ENCODE results near the gene GNA15. TPM values are rescaled to one million over a fixed set of nuclear protein-coding genes. Genes with fewer than 3 reads are reported as not detected.

The GNA15 gene
- total and polyA plus RNA-seq, 7 donors = 0.55 to 6.0 (median 4.6) TPM

DNA sequence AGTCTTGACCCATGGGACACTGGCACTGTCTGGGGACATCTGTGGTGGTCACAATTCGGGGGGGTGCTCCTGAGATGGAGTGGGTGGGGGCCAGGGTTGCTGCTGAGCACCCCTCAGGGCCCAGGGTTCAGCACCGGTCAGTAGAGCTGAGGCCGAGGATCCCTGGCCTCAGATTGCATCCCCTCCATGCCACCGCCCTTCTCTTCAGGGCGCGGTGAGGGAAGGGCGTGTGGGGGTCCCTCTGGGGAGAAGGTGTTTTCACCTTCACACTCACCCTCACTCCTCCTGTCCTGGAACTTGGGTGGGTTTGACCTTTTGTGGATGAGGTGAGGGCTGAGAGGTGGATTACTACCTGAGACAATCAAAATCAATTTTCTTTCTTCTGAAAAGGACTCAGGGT, 28.2 kb upstream of the GNA15 start:
- no peaks in the 10 kb centered on the region for H3K27me3 ChIP-seq
- peaks cover 0 to 19% (median 2%) of the 10 kb centered on the region in 4 donors for H3K36me3 ChIP-seq
- DNase-seq = no peak
- no peak for TF ChIP-seq POLR2A (IDR thresholded peaks at IDR 0.05)
- no peak for TF ChIP-seq POLR2AphosphoS5 (IDR thresholded peaks at IDR 0.05)
- no peak for TF ChIP-seq EP300 (IDR thresholded peaks at IDR 0.05)
- no peak for TF ChIP-seq CTCF (IDR thresholded peaks at IDR 0.05)
- H3K4me3 ChIP-seq = no peak overlapping the region
- peaks cover 0 to 33% (median 21%) of the 10 kb centered on the region in 4 donors for H3K4me1 ChIP-seq
- intact Hi-C loops (cut with DNase I) = no loop called here
- no peak overlapping the region for H3K27ac ChIP-seq
- 30 to 82% methylated on average over 7 of the region's 7 CpGs for WGBS, 2 donors
- H3K9me3 ChIP-seq = no peaks in the 10 kb centered on the region

DNA sequence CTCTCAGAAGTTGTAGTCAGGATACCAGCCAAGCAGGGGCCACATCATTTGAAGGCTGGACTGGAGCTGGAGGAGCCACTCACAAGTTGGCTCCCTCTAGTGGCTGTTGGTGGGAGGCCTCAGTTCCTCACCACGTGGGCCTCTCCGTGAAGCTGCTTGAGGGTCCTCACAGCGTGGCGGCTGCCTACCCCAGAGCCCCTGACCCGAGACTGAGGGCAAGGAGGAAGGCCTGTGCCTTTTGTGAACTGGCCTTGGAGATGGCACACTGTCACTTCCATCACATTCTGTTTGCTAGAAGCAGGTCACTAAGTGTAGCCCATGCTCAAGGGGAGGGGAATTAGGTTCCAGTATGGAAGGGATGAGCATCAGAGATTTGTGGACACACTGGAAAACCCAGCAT, 27.1 kb upstream of the GNA15 start:
- TF ChIP-seq EP300 (IDR thresholded peaks at IDR 0.05) (no peak), CTCF (IDR thresholded peaks at IDR 0.05) (peak; percentile 56 to 84 (median 65))

DNA sequence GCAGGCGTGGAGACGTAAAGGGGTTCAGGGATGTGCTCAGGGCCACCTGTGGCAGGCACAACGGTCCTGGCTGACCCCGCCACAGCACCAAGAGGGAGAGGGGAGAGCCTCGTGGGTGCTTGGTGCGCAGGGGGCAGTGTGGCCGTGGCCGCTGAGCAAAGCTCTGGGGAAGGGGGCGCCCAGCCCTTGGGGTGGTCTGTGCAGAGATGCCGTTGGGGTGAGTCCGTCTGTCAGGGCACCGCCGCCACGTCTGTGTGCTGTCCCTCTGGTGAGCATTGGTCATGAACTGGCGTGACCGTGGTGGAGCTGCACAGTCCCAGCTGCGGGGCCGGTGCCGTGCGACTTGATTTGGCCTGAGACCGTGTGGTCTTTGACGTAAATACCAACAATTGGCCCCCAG, 26.3 kb upstream of the GNA15 start:
- no peak for DNase-seq
- H3K4me1 ChIP-seq = peaks cover 0 to 15% (median 7%) of the 10 kb centered on the region in 4 donors
- H3K27me3 ChIP-seq = no peaks in the 10 kb centered on the region
- TF ChIP-seq CTCF (IDR thresholded peaks at IDR 0.05) (no peak), POLR2A (IDR thresholded peaks at IDR 0.05) (no peak), POLR2AphosphoS5 (IDR thresholded peaks at IDR 0.05) (no peak), EP300 (IDR thresholded peaks at IDR 0.05) (no peak)
- intact Hi-C loops (cut with DNase I) = no loop called here
- H3K9me3 ChIP-seq = no peaks in the 10 kb centered on the region
- H3K36me3 ChIP-seq = peaks cover 0 to 33% (median 9%) of the 10 kb centered on the region in 4 donors
- 90 to 92% methylated on average over 22 of the region's 22 CpGs for WGBS, 2 donors
- no peak overlapping the region for H3K27ac ChIP-seq
- no peak overlapping the region for H3K4me3 ChIP-seq

More for the DNA sequence above, 27.1 kb upstream of the GNA15 start:
- WGBS, 2 donors = 43 to 46% methylated on average over 5 of the region's 5 CpGs
- Histone ChIP-seq H3K27me3 (no peaks in the 10 kb centered on the region), H3K36me3 (peaks cover 0 to 26% (median 5%) of the 10 kb centered on the region in 4 donors), H3K27ac (no peak overlapping the region), H3K4me3 (no peak overlapping the region), H3K9me3 (no peaks in the 10 kb centered on the region), H3K4me1 (peaks cover 0 to 23% (median 14%) of the 10 kb centered on the region in 4 donors)
- intact Hi-C loops (cut with DNase I) = no loop called here
- no peak for DNase-seq

DNA sequence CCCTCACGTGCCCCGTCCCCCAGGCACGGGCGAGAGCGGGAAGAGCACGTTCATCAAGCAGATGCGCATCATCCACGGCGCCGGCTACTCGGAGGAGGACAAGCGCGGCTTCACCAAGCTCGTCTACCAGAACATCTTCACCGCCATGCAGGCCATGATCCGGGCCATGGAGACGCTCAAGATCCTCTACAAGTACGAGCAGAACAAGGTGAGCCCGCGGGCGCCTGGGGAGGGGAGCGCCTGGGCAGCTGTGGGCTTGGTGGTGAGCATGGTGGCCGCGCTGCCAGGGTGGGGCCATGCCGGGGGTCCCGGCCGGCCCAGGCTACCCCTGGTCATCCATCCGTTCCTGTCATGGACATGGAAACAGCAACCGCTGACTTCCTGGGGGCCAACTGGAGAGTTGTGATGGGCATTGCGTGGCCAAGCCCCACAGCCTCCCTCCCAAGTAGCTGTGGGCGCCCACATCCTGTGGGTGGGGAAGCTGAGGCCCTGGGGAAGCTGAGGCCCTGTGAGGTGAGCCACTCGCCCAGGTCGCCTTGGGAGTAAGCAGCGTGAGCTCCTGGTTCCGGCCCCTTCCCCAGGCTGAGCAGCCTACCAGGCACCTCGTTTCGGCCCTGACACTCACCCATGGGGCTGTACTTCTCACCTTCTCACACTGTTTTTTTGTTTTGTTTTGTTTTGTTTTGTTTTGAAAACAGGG, 25.6 kb upstream of the GNA15 start:
- H3K27ac ChIP-seq = no peak overlapping the region
- TF ChIP-seq POLR2AphosphoS5 (IDR thresholded peaks at IDR 0.05) (no peak), CTCF (IDR thresholded peaks at IDR 0.05) (no peak), EP300 (IDR thresholded peaks at IDR 0.05) (no peak), POLR2A (IDR thresholded peaks at IDR 0.05) (no peak)
- H3K4me1 ChIP-seq = peaks cover 0 to 10% (median 3%) of the 10 kb centered on the region in 4 donors
- DNase-seq = no peak
- H3K9me3 ChIP-seq = no peaks in the 10 kb centered on the region
- 94% methylated on average over 37 of the region's 37 CpGs for WGBS, 2 donors
- H3K36me3 ChIP-seq = peaks cover 0 to 41% (median 13%) of the 10 kb centered on the region in 4 donors
- intact Hi-C loops (cut with DNase I) = no loop called here
- no peaks in the 10 kb centered on the region for H3K27me3 ChIP-seq
- H3K4me3 ChIP-seq = no peak overlapping the region

Measured in sigmoid colon (tissue), 7 donors.